Measurements from ENCODE around the gene IL21. TPM values are rescaled to one million over a fixed set of nuclear protein-coding genes. Genes with fewer than 3 reads are reported as not detected.
A peak's percentile ranks its signal among the peaks of the same experiment; 100 is the strongest.
"Not testable (repeated sequence)": the region's sequence is repeated elsewhere in the genome, so short reads cannot be mapped to it uniquely, and the experiment has no call there.

IL21 gene
- total and polyA plus RNA-seq, 2 experiments from 2014 or later = not detected

DNA sequence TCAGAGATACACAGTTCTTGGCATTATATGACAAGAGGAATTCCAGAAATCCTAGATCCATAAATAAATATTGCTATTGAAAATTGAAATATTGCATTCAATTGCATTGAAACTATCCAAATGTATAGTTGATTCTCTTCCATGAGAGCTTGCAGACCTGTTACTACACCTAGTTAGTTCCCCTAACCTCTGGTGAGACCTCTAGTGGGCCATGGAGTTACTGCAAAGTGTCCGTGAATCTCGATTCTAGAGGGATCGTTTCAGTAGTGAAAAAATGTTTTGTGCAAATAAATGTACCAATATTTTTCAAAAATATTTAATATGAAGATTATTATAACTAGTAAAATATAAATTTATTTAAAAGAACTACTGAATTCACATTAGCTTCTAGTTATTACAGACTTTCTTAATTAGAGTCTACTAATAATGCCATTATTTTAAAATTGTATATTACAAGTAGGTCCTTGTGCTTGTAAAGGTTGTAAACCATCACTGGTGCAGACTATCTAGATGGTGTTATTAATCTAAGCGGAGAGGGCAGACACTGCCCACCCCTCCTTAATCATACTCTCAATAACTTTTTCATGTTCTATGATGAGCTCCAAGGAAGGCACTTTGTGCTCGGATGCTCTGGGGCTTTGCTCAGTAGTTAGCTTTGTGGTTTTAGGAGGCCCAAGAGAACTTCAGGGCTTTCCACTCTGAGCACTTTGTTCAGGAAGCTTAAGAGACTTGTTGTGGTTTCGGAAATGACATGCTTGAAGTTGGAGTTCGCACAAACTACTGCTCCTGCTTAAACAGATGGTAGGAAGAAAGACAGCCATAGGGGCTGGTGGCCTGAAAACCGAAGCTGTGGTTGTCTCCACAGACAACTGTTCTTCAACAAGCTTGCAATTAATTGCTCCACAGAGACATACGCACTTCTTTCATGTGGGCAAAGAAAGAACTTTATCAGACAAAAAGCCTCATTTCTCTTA, 42.8 kb downstream of the IL21 start:
- H2AFZ ChIP-seq = no peak overlapping the region
- no peaks in the 10 kb centered on the region for H4K20me1 ChIP-seq (ENCODE audit: insufficient read depth, poor library complexity, severe bottlenecking)
- H3K4me3 ChIP-seq = no peak overlapping the region
- no peaks in the 10 kb centered on the region for H3K4me1 ChIP-seq (ENCODE audit: insufficient read depth)
- WGBS (ENCODE audit: low lambda C conversion rate, missing lambda C conversion rate) = 73% methylated on average over 9 of the region's 9 CpGs
- no peaks in the 10 kb centered on the region for H3K79me2 ChIP-seq
- H3K27ac ChIP-seq = no peak overlapping the region
- H3K9me3 ChIP-seq (ENCODE audit: low read depth) = no peaks in the 10 kb centered on the region
- H3K9me2 ChIP-seq (replicated peaks; ENCODE audit: insufficient read depth) = no peaks in the 10 kb centered on the region
- no peak for TF ChIP-seq EZH2phosphoT487 (IDR thresholded peaks at IDR 0.05; ENCODE audit: low read depth, severe bottlenecking, unreplicated experiment)
- TF ChIP-seq, protein P1, sequence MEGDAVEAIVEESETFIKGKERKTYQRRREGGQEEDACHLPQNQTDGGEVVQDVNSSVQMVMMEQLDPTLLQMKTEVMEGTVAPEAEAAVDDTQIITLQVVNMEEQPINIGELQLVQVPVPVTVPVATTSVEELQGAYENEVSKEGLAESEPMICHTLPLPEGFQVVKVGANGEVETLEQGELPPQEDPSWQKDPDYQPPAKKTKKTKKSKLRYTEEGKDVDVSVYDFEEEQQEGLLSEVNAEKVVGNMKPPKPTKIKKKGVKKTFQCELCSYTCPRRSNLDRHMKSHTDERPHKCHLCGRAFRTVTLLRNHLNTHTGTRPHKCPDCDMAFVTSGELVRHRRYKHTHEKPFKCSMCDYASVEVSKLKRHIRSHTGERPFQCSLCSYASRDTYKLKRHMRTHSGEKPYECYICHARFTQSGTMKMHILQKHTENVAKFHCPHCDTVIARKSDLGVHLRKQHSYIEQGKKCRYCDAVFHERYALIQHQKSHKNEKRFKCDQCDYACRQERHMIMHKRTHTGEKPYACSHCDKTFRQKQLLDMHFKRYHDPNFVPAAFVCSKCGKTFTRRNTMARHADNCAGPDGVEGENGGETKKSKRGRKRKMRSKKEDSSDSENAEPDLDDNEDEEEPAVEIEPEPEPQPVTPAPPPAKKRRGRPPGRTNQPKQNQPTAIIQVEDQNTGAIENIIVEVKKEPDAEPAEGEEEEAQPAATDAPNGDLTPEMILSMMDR (IDR thresholded peaks at IDR 0.05; ENCODE audit: poor library complexity) = peak; percentile 67
- no peaks in the 10 kb centered on the region for H3K36me3 ChIP-seq (replicated peaks; ENCODE audit: insufficient read depth, low read depth)
- H3K4me2 ChIP-seq = no peak overlapping the region
- no peaks in the 10 kb centered on the region for H3K27me3 ChIP-seq
- peak; percentile 71 for DNase-seq (ENCODE audit: low spot score)

DNA sequence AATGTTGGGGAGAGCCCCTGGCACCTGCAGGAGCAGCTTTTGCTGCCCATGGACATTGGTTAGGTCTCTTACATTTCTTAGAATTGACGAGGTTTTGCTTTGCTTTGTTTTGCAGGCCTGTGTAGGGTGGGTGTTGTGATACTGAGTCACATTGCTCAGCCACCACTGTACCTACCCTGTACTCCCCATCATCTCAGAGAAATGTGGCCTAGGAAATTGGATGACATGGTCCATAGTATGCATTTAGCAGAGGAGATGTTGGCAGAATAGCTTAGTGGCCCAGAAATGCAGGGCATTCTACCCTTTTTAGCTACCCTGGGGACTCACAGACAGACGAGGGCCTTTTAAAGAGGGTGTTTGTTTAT, 43.7 kb downstream of the IL21 start:
- TF ChIP-seq, protein P1 (IDR thresholded peaks at IDR 0.05; ENCODE audit: poor library complexity) = no peak
- TF ChIP-seq EZH2 (IDR thresholded peaks at IDR 0.05; ENCODE audit: borderline replicate concordance) (no peak), EZH2phosphoT487 (IDR thresholded peaks at IDR 0.05; ENCODE audit: low read depth, severe bottlenecking, unreplicated experiment) (no peak)
- Histone ChIP-seq H4K20me1 (ENCODE audit: insufficient read depth, poor library complexity, severe bottlenecking) (no peaks in the 10 kb centered on the region), H3K9me3 (ENCODE audit: low read depth) (no peaks in the 10 kb centered on the region), H3K9me2 (replicated peaks; ENCODE audit: insufficient read depth) (no peaks in the 10 kb centered on the region), H3K27me3 (no peaks in the 10 kb centered on the region), H3K4me2 (no peak overlapping the region), H2AFZ (no peak overlapping the region), H3K27ac (no peak overlapping the region), H3K36me3 (replicated peaks; ENCODE audit: insufficient read depth, low read depth) (no peaks in the 10 kb centered on the region), H3K79me2 (no peaks in the 10 kb centered on the region), H3K4me1 (ENCODE audit: insufficient read depth) (no peaks in the 10 kb centered on the region), H3K4me3 (no peak overlapping the region)
- 62% methylated on average over 2 of the region's 2 CpGs for WGBS (ENCODE audit: low lambda C conversion rate, missing lambda C conversion rate)
- no peak for DNase-seq (ENCODE audit: low spot score)

DNA sequence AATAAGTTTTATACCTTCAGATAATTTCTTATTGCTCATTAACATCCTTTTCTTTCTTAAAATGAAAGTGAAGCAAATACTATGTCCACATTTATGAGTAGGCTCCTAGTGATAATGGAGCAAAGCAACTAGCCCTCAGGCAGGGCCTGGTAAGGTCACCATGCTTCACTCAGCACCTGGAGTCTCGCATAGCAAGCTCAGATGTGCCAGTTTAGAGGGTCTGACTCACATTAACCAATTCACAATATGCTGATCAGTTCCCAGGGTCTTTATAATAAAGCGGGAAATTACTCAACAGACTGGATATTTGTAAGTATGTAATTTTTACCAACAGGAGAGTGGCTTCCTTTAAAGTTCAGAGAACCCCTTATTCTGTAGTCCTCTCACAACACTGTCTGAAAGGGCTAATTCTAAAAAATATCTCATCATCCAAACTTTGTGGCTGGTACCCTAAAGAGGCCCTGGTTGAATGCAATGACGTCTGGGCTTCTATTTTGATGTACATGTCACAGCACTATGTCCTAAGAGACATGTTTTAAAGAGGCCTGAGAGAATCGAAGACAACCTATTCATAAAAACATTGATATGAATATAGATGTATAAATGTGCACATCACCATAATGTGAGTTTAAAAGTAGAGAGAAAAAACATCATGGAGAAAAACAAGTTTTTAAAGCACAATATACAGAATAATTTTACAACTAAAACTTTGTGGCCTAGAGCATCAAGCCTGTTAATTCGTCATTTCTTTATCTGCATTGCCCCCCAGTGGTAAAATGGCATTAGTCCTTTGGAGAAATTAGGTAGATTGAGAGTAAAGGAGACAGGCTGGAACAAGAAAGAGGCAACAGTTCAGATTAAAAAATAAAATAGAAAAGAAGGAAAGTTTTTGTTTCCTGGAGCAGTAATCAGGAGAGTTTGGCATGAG, 44.3 kb downstream of the IL21 start:
- Histone ChIP-seq H3K79me2 (no peaks in the 10 kb centered on the region), H3K4me1 (ENCODE audit: insufficient read depth) (no peaks in the 10 kb centered on the region), H3K9me3 (ENCODE audit: low read depth) (no peaks in the 10 kb centered on the region), H3K4me3 (no peak overlapping the region), H3K36me3 (replicated peaks; ENCODE audit: insufficient read depth, low read depth) (no peaks in the 10 kb centered on the region), H3K9me2 (replicated peaks; ENCODE audit: insufficient read depth) (no peaks in the 10 kb centered on the region), H2AFZ (no peak overlapping the region), H3K27ac (no peak overlapping the region), H3K27me3 (no peaks in the 10 kb centered on the region), H3K4me2 (no peak overlapping the region), H4K20me1 (ENCODE audit: insufficient read depth, poor library complexity, severe bottlenecking) (no peaks in the 10 kb centered on the region)
- no peak for TF ChIP-seq EZH2 (IDR thresholded peaks at IDR 0.05; ENCODE audit: borderline replicate concordance)
- TF ChIP-seq, protein P1 (IDR thresholded peaks at IDR 0.05; ENCODE audit: poor library complexity) = peak; percentile 66
- 59% methylated on average over 5 of the region's 5 CpGs for WGBS (ENCODE audit: low lambda C conversion rate, missing lambda C conversion rate)
- DNase-seq (ENCODE audit: low spot score) = peak; percentile 59

DNA sequence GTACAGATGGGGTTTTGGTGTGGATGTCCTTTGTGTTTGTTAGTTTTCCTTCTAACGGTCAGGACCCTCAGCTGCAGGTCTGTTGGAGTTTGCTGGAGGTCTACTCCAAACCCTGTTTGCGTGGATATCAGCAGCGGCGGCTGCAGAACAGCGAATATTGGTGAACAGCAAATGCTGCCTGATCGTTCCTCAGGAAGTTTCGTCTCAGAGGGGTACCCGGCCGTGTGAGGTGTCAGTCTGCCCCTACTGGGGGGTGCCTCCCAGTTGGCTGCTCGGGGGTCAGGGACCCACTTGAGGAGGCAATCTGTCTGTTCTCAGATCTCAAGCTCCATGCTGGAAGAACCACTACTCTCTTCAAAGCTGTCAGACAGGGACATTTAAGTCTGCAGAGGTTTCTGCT, 46.5 kb downstream of the IL21 start:
- not testable (repeated sequence) for DNase-seq (ENCODE audit: low spot score); H3K9me3 ChIP-seq (ENCODE audit: low read depth); H3K4me2 ChIP-seq; H3K27ac ChIP-seq; H3K4me3 ChIP-seq; H4K20me1 ChIP-seq (ENCODE audit: insufficient read depth, poor library complexity, severe bottlenecking); H2AFZ ChIP-seq; H3K27me3 ChIP-seq; H3K9me2 ChIP-seq (replicated peaks; ENCODE audit: insufficient read depth); H3K79me2 ChIP-seq; H3K4me1 ChIP-seq (ENCODE audit: insufficient read depth); H3K36me3 ChIP-seq (replicated peaks; ENCODE audit: insufficient read depth, low read depth)
- WGBS (ENCODE audit: low lambda C conversion rate, missing lambda C conversion rate) = 81% methylated on average over 10 of the region's 10 CpGs
